K562 (cell line): ENCODE measurements around the gene PPT1. TPM values are rescaled to one million over a fixed set of nuclear protein-coding genes. Genes with fewer than 3 reads are reported as not detected.

Experiments
- CBFA2T2 ChIP-seq: fragments of 450-650 bp; conservative IDR thresholded peaks from 2 replicates; pipeline ENCODE4 v1.6.1; 2017; ENCODE audit warnings: mild to moderate bottlenecking
- CBFA2T3 ChIP-seq: fragments of 450-650 bp; IDR thresholded peaks from 2 replicates; pipeline ENCODE4 v1.6.1; 2017
- CCNT2 ChIP-seq: IDR thresholded peaks from 2 replicates; pipeline ENCODE4 v1.6.1; 2011; ENCODE audit warnings: borderline replicate concordance, low read depth, mild to moderate bottlenecking, moderate library complexity, mixed read lengths, low read length; ENCODE audit not compliant: insufficient read length; ENCODE audit errors: extremely low read depth
- DIDO1 ChIP-seq: fragments of 450-650 bp; IDR thresholded peaks from 2 replicates; pipeline ENCODE4 v1.6.1; 2016; ENCODE audit warnings: low read depth, missing biosample characterization, missing genetic modification characterization
- DPF2 ChIP-seq: fragments of 450-650 bp; IDR thresholded peaks from 2 replicates; pipeline ENCODE4 v1.6.1; 2016
- FOXM1 ChIP-seq, 2 experiments: fragments of 450-650 bp in 1 of 2; sonication (generic) in 1 of 2; formaldehyde crosslinking in 1 of 2; IDR thresholded peaks; 2 replicates each; pipeline versions ENCODE4 v1.6.1 to v1.9.0; 2017 to 2022; ENCODE audit warnings: low read depth in 2 of 2, mild to moderate bottlenecking in 2 of 2, missing genetic modification reagents in 1 of 2, moderate library complexity in 1 of 2
- GMEB1 ChIP-seq: fragments of 250-450 bp; sonication (Bioruptor Pico); IDR thresholded peaks from 2 replicates; pipeline ENCODE4 v1.4.0; 2020; ENCODE audit warnings: mild to moderate bottlenecking
- HDAC2 ChIP-seq: fragments of 450-650 bp; IDR thresholded peaks from 2 replicates; pipeline ENCODE4 v1.6.1; 2016; ENCODE audit warnings: mild to moderate bottlenecking
- JUN ChIP-seq, 2 experiments: sonication (generic) in 1 of 2; formaldehyde crosslinking in 1 of 2; IDR thresholded peaks; 2 replicates each; pipeline versions ENCODE4 v1.6.1 to v1.8.0; 2012 to 2022; ENCODE audit warnings: borderline replicate concordance in 2 of 2, mild to moderate bottlenecking in 2 of 2, improper control_type of control experiment in 1 of 2, low read depth in 1 of 2, low read length in 1 of 2, missing genetic modification reagents in 1 of 2
- KLF16 ChIP-seq: IDR thresholded peaks from 2 replicates; pipeline ENCODE4 v1.6.1; 2016; ENCODE audit warnings: antibody characterized with exemption
- MLLT1 ChIP-seq, 2 experiments: fragments of 450-650 bp; IDR thresholded peaks; 2 replicates each; pipeline ENCODE4 v1.6.1; 2016
- MTA2 ChIP-seq: fragments of 450-650 bp; IDR thresholded peaks from 2 replicates; pipeline ENCODE4 v1.6.1; 2016; ENCODE audit warnings: low read depth
- MYC ChIP-seq, 2 experiments: fragments of 250-450 bp in 1 of 2; sonication (Bioruptor Pico) in 1 of 2; IDR thresholded peaks; 2 replicates each; pipeline versions ENCODE4 v1.5.1 to v1.6.1; 2012 to 2021; ENCODE audit warnings: low read depth in 2 of 2, borderline replicate concordance in 1 of 2, improper control_type of control experiment in 1 of 2, low read length in 1 of 2, mild to moderate bottlenecking in 1 of 2, moderate library complexity in 1 of 2
- NBN ChIP-seq: fragments of 450-650 bp; IDR thresholded peaks from 2 replicates; pipeline ENCODE4 v1.6.1; 2016; ENCODE audit warnings: low read depth, mild to moderate bottlenecking
- NFIC ChIP-seq: fragments of 450-650 bp; IDR thresholded peaks from 2 replicates; pipeline ENCODE4 v1.6.1; 2017; ENCODE audit warnings: mild to moderate bottlenecking, inconsistent platforms
- SMARCA4 ChIP-seq: fragments of 450-650 bp; IDR thresholded peaks from 2 replicates; pipeline ENCODE4 v1.6.1; 2016
- SMARCC2 ChIP-seq: fragments of 450-650 bp; IDR thresholded peaks from 2 replicates; pipeline ENCODE4 v1.6.1; 2017; ENCODE audit warnings: antibody characterized with exemption, moderate library complexity, mild to moderate bottlenecking, low read depth
- TRIM24 ChIP-seq, 2 experiments: fragments of 450-650 bp; IDR thresholded peaks; 2 replicates each; pipeline ENCODE4 v1.6.1; 2016
- U2AF1 ChIP-seq: fragments of 200-400 bp; formaldehyde crosslinking; optimal IDR thresholded peaks from 2 replicates; pipeline ENCODE3; 2017; ENCODE audit warnings: mild to moderate bottlenecking, low read depth, low read length, moderate library complexity
- ZKSCAN1 ChIP-seq: fragments of 150-350 bp; IDR thresholded peaks from 2 replicates; pipeline ENCODE4 v1.6.1; 2016; ENCODE audit warnings: low read depth, low read length
- ZMIZ1 ChIP-seq, 2 experiments: fragments of 150-350 bp in 1 of 2; IDR thresholded peaks; 2 replicates each; pipeline ENCODE4 v1.6.1; 2012 to 2016; ENCODE audit warnings: low read depth in 2 of 2, low read length in 2 of 2, mild to moderate bottlenecking in 1 of 2, moderate library complexity in 1 of 2
- ZZZ3 ChIP-seq: fragments of 450-650 bp; IDR thresholded peaks from 2 replicates; pipeline ENCODE4 v1.6.1; 2016; ENCODE audit warnings: antibody characterized with exemption, mild to moderate bottlenecking, moderate library complexity
- polyA plus RNA-seq, 8 experiments: library from polyadenylated mRNA; depleted of rRNA in 4 of 8; stranded (reverse) in 5 of 8; unstranded in 3 of 8; fragments of >200 nt; fragmentation: Nextera tagmentation in 2 of 8; fragmentation: Illumina TruSeq in 1 of 8; extraction: Ambion mirVana in 2 of 8; extraction: Trizol in 1 of 8; gene quantifications; 2 replicates each; pipeline versions ENCODE4 v1.2.1 to v1.2.3, GENCODE V29; 2011 to 2014; ENCODE audit warnings: inconsistent platforms in 1 of 8, missing spikeins in 1 of 8
- total RNA-seq, 7 experiments: library from RNA; depleted of rRNA in 6 of 7; stranded (reverse); fragments of >200 nt in 6 of 7; fragmentation: Illumina TruSeq in 2 of 7; extraction: Trizol in 2 of 7; gene quantifications; 2 replicates each; pipeline versions ENCODE4 v1.2.1 to v1.2.3, GENCODE V29; 2011 to 2021; ENCODE audit warnings: low replicate concordance in 1 of 7

Gene PPT1
- total and polyA plus RNA-seq, 9 of the 15 experiments (the other 6 are each of a cell fraction or from before 2014, with no cell fraction given) = 72.2 to 285 (median 143) TPM

GRCh38 chr1:40036574-40036973, 60.5 kb downstream of the PPT1 start (continued):
- no peak for TF ChIP-seq GMEB1 (CRISPR knock-in tag)
- TF ChIP-seq FOXM1 (IDR thresholded peaks at IDR 0.05; ENCODE audit: low read depth) = 0 out of 2 replicates have a peak, but pooled peaks have one; percentile 8
- TF ChIP-seq FOXM1 (CRISPR knock-in tag; IDR thresholded peaks at IDR 0.05; ENCODE audit: low read depth) = no peak
- no peak for TF ChIP-seq U2AF1
- peak; percentile 80 for TF ChIP-seq KLF16
- TF ChIP-seq NBN = peak; percentile 33; the same call in 1 of the 2 replicates
- TF ChIP-seq CBFA2T3 = peak; percentile 89
- TF ChIP-seq TRIM24 (IDR thresholded peaks at IDR 0.05) = no peak; a peak in 1 of 4 replicates
- TF ChIP-seq JUN (IDR thresholded peaks at IDR 0.05; ENCODE audit: borderline replicate concordance, low read depth, low read length) = peak; percentile 36; the same call in 1 of the 2 replicates
- no peak for TF ChIP-seq JUN (CRISPR knock-in tag; IDR thresholded peaks at IDR 0.05; ENCODE audit: borderline replicate concordance)
- TF ChIP-seq MLLT1 (IDR thresholded peaks at IDR 0.05) = peak in 1 of 2 experiments; percentile 57; a peak in 1 of 4 replicates
- 0 out of 4 replicates have a peak, but pooled peaks of 1 of the 2 experiments have one; percentile 23 for TF ChIP-seq ZMIZ1 (IDR thresholded peaks at IDR 0.05; ENCODE audit: low read depth in 2 of 2, low read length in 2 of 2)
- peak; percentile 56 for TF ChIP-seq MTA2
- TF ChIP-seq CBFA2T2 = peak; percentile 80
- 0 out of 2 replicates have a peak, but pooled peaks have one; percentile 64 for TF ChIP-seq ZKSCAN1
- no peak for TF ChIP-seq ZZZ3
- TF ChIP-seq DIDO1 (tag) = no peak
- peak; percentile 18; the same call in 1 of the 2 replicates for TF ChIP-seq MYC (IDR thresholded peaks at IDR 0.05; ENCODE audit: low read depth, low read length)
- TF ChIP-seq MYC (CRISPR knock-in tag; IDR thresholded peaks at IDR 0.05; ENCODE audit: borderline replicate concordance, low read depth) = no peak
- TF ChIP-seq HDAC2 = peak; percentile 19; the same call in 1 of the 2 replicates
- TF ChIP-seq SMARCC2 = 0 out of 2 replicates have a peak, but pooled peaks have one; percentile 49
- TF ChIP-seq CCNT2 = peak; percentile 44
- TF ChIP-seq DPF2 = peak; percentile 88
- peak; percentile 85 for TF ChIP-seq SMARCA4
- TF ChIP-seq NFIC = peak; percentile 86
